Measurements from ENCODE around the gene SMIM5. TPM values are rescaled to one million over a fixed set of nuclear protein-coding genes. Genes with fewer than 3 reads are reported as not detected.

The SMIM5 gene
- total and polyA plus RNA-seq, 8 donors, result 0.55 to 15.3 (median 0.86) TPM

DNA sequence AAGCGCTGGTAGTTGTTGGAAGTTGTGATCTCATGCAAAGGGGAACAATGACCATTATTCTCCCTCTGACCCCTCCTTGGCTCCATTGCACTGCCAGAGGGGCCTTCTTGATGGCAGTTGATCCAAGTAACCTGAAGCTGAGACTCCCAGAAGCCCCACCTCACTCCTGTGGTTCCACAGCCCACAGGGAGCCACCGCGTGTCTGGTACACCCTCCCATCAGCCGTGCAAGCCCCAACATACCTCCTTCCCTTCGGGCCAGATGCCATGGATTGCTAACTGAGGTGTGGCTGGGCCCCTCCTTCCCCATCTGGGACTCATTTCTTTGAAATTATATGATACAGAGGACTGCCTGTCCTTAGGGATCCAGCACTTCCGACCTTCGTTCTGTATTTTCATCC is 51.7 kb downstream of the SMIM5 start:
- Histone ChIP-seq H3K27me3 (no peaks in the 10 kb centered on the region), H3K4me1 (peaks cover 0 to 24% (median 0%) of the 10 kb centered on the region in 3 donors), H3K4me3 (no peak overlapping the region), H3K36me3 (no peaks in the 10 kb centered on the region), H3K9me3 (no peaks in the 10 kb centered on the region), H3K27ac (peak overlapping the region in 2 of 4 donors; percentile 5 to 23)
- TF ChIP-seq, protein P1, sequence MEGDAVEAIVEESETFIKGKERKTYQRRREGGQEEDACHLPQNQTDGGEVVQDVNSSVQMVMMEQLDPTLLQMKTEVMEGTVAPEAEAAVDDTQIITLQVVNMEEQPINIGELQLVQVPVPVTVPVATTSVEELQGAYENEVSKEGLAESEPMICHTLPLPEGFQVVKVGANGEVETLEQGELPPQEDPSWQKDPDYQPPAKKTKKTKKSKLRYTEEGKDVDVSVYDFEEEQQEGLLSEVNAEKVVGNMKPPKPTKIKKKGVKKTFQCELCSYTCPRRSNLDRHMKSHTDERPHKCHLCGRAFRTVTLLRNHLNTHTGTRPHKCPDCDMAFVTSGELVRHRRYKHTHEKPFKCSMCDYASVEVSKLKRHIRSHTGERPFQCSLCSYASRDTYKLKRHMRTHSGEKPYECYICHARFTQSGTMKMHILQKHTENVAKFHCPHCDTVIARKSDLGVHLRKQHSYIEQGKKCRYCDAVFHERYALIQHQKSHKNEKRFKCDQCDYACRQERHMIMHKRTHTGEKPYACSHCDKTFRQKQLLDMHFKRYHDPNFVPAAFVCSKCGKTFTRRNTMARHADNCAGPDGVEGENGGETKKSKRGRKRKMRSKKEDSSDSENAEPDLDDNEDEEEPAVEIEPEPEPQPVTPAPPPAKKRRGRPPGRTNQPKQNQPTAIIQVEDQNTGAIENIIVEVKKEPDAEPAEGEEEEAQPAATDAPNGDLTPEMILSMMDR (IDR thresholded peaks at IDR 0.05), result no peak
- FAIRE-seq (no peak), DNase-seq (peak in 2 of 6 donors; percentile 12 to 34), ATAC-seq (peak in 3 of 4 donors; percentile 21 to 45 (median 38))
- intact Hi-C loops (cut with DNase I), result no loop called here
- 71 to 79% methylated on average over 7 of the region's 7 CpGs for WGBS, 2 donors

DNA sequence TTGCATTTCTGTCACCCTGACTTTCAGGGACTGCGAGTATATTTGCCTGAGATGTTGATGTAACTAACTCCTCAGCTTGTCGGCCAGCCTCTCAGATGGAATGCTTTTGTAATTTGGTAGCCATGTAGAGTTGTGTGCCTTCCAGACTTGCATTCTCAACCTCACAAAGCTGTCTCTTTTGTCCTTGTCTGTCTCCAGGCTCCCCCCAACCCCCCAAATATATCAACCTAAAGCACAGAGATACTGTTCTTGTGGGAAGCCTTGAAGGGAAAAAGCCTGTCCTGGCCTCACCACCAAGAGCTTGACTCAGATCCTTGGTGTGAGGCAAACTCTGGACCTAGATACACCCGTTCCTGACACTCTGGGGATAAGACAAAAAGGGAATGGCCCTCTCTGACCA is 52.3 kb downstream of the SMIM5 start:
- intact Hi-C loops (cut with DNase I), result no loop called here
- FAIRE-seq (no peak), DNase-seq (no peak), ATAC-seq (no peak)
- 67 to 75% methylated on average over 3 of the region's 3 CpGs for WGBS, 2 donors
- no peaks in the 10 kb centered on the region for H3K9me3 ChIP-seq
- no peaks in the 10 kb centered on the region for H3K36me3 ChIP-seq
- TF ChIP-seq, protein P1 (IDR thresholded peaks at IDR 0.05), result no peak
- no peak overlapping the region for H3K4me3 ChIP-seq
- H3K4me1 ChIP-seq, result peaks cover 0 to 26% (median 1%) of the 10 kb centered on the region in 3 donors
- no peaks in the 10 kb centered on the region for H3K27me3 ChIP-seq
- H3K27ac ChIP-seq, result no peak overlapping the region

DNA sequence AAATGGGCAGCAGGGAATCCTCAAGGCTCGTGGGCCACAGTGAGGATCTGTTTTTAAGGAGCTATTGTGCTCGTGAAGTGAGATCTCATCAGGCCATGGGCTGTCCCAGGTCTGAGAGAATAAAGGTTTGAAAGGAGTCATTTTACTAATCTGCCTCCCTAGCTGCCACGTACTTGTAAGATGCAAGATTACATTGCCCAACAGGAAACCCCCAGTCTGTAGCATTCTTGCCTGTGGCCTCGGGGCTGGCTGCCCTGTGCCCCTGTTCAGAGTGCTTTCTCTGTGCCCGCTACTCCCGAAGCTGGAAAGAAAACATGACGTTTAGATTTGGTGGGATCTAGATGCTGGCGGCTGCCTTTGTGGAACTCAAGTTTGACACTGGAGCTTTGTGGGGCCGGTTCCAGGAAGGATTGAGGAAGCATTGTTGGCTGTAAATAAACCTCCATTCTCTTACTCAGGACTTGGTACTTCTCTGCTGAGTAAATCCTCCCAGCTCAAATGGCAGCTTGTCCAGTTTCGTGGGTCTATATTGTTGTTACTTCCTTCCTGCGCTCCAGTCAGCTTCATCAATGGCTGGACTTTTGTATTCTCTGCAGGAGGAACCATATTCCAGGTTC is 55.1 kb downstream of the SMIM5 start:
- H3K4me1 ChIP-seq, result peaks cover 0 to 31% (median 8%) of the 10 kb centered on the region in 3 donors
- ATAC-seq, result no peak

DNA sequence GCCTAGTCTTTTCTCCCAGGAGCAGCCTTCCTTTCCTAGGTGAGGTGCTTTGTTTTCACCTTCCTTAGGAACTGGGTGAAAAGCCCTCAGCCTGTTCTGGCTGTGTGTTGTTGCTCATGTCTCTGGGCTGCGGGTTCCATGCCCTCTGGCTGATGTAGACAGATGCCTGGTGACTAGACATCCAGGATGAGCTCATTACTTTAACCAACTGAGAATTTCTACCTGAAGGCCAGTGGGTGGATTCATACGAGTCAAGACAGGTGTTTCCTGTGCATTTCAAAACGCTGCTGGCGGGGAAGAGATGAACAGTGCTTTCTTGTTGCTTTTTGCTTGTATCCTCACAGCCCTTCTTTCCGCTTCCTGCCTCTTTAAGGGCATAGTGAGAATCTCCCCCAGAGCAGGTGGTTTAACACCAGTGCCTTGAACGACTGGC is 56.2 kb downstream of the SMIM5 start:
- H3K27me3 ChIP-seq, result no peaks in the 10 kb centered on the region
- ATAC-seq, result no peak
- FAIRE-seq, result no peak
- H3K36me3 ChIP-seq, result peaks cover 0 to 3% (median 0%) of the 10 kb centered on the region in 3 donors
- intact Hi-C loops (cut with DNase I), result no loop called here
- H3K4me3 ChIP-seq, result no peak overlapping the region
- H3K9me3 ChIP-seq, result no peaks in the 10 kb centered on the region
- 79 to 80% methylated on average over 6 of the region's 6 CpGs for WGBS, 2 donors
- TF ChIP-seq, protein P1 (IDR thresholded peaks at IDR 0.05), result no peak
- peaks cover 0 to 25% (median 8%) of the 10 kb centered on the region in 3 donors for H3K4me1 ChIP-seq
- peak overlapping the region in 2 of 4 donors; percentile 27 to 34 for H3K27ac ChIP-seq
- DNase-seq, result peak in 2 of 6 donors; percentile 5 to 12

More for the DNA sequence above, 55.1 kb downstream of the SMIM5 start:
- DNase-seq (peak in 2 of 6 donors; percentile 11 to 40), FAIRE-seq (no peak)
- H3K4me3 ChIP-seq, result no peak overlapping the region
- intact Hi-C loops (cut with DNase I), result no loop called here
- no peaks in the 10 kb centered on the region for H3K9me3 ChIP-seq
- WGBS, 2 donors, result 79 to 84% methylated on average over 11 of the region's 11 CpGs
- peak overlapping the region in 2 of 4 donors; percentile 27 to 34 for H3K27ac ChIP-seq
- TF ChIP-seq, protein P1 (IDR thresholded peaks at IDR 0.05), result no peak
- no peaks in the 10 kb centered on the region for H3K27me3 ChIP-seq
- no peaks in the 10 kb centered on the region for H3K36me3 ChIP-seq

Other genes with a start within 250 kb of the SMIM5 start
- gene GRB2, start 227.8 kb upstream of the SMIM5 start, total RNA-seq, result 10 to 100 TPM; 25.2 to 64.7 (median 36.5) TPM
- gene GRB2, start 227.8 kb upstream of the SMIM5 start, polyA plus RNA-seq, result 10 to 100 TPM; 18.5 to 24.4 TPM
- gene TMEM94, start 176.8 kb upstream of the SMIM5 start, total RNA-seq, result 10 to 100 TPM; 29.9 to 53.3 (median 34.9) TPM
- 10 to 100 TPM; 55.4 to 64.9 TPM for gene TMEM94, start 176.8 kb upstream of the SMIM5 start, polyA plus RNA-seq
- 10 to 100 TPM; 12.2 to 20.7 (median 13.2) TPM for gene CASKIN2, start 117.9 kb upstream of the SMIM5 start, total RNA-seq
- 10 to 100 TPM; 12.1 to 14.7 TPM for gene CASKIN2, start 117.9 kb upstream of the SMIM5 start, polyA plus RNA-seq
- gene TSEN54, start 116.9 kb upstream of the SMIM5 start, total RNA-seq, result 10 to 100 TPM; 14.9 to 20.0 (median 19.1) TPM
- gene TSEN54, start 116.9 kb upstream of the SMIM5 start, polyA plus RNA-seq, result 100 to 1,000 TPM in 1 of 2 donors, 10 to 100 TPM in 1; 55.1 to 105 TPM
- 100 to 1,000 TPM in 3 of 6 donors, 10 to 100 TPM in 3; 87.8 to 130 (median 101) TPM for gene LLGL2, start 107.7 kb upstream of the SMIM5 start, total RNA-seq
- 100 to 1,000 TPM; 286 to 296 TPM for gene LLGL2, start 107.7 kb upstream of the SMIM5 start, polyA plus RNA-seq
- 10 to 100 TPM; 25.9 to 82.0 (median 38.6) TPM for gene MYO15B, start 45.6 kb upstream of the SMIM5 start, total RNA-seq
- 100 to 1,000 TPM; 307 to 325 TPM for gene MYO15B, start 45.6 kb upstream of the SMIM5 start, polyA plus RNA-seq
- gene RECQL5, start 33.7 kb downstream of the SMIM5 start, total RNA-seq, result 10 to 100 TPM in 4 of 6 donors, 1 to 10 TPM in 2; 8.7 to 29.4 (median 12.8) TPM
- 10 to 100 TPM; 54.3 to 65.2 TPM for gene RECQL5, start 33.7 kb downstream of the SMIM5 start, polyA plus RNA-seq
- 10 to 100 TPM; 22.4 to 45.3 (median 37.0) TPM for gene SAP30BP, start 33.9 kb downstream of the SMIM5 start, total RNA-seq
- 100 to 1,000 TPM in 1 of 2 donors, 10 to 100 TPM in 1; 81.8 to 106 TPM for gene SAP30BP, start 33.9 kb downstream of the SMIM5 start, polyA plus RNA-seq
- 10 to 100 TPM; 16.4 to 50.5 (median 20.3) TPM for gene ITGB4, start 88.0 kb downstream of the SMIM5 start, total RNA-seq
- gene ITGB4, start 88.0 kb downstream of the SMIM5 start, polyA plus RNA-seq, result 10 to 100 TPM; 23.0 to 25.2 TPM
- 10 to 100 TPM; 18.0 to 23.2 (median 19.6) TPM for gene GALK1, start 131.8 kb downstream of the SMIM5 start, total RNA-seq
- gene GALK1, start 131.8 kb downstream of the SMIM5 start, polyA plus RNA-seq, result 10 to 100 TPM; 25.5 to 29.8 TPM
- gene UNK, start 151.4 kb downstream of the SMIM5 start, total RNA-seq, result 10 to 100 TPM; 12.8 to 18.0 (median 14.0) TPM
- 10 to 100 TPM; 28.7 to 28.9 TPM for gene UNK, start 151.4 kb downstream of the SMIM5 start, polyA plus RNA-seq
- 10 to 100 TPM in 3 of 6 donors, 1 to 10 TPM in 3; 4.7 to 23.6 (median 10.0) TPM for gene UNC13D, start 211.0 kb downstream of the SMIM5 start, total RNA-seq
- gene UNC13D, start 211.0 kb downstream of the SMIM5 start, polyA plus RNA-seq, result 10 to 100 TPM; 17.9 to 29.0 TPM
- gene WBP2, start 221.9 kb downstream of the SMIM5 start, total RNA-seq, result 10 to 100 TPM; 56.0 to 83.5 (median 62.9) TPM
- 100 to 1,000 TPM in 1 of 2 donors, 10 to 100 TPM in 1; 95.0 to 106 TPM for gene WBP2, start 221.9 kb downstream of the SMIM5 start, polyA plus RNA-seq
- 10 to 100 TPM in 4 of 6 donors, 1 to 10 TPM in 2; 4.2 to 58.2 (median 17.6) TPM for gene TRIM47, start 245.1 kb downstream of the SMIM5 start, total RNA-seq
- 10 to 100 TPM; 34.1 to 35.9 TPM for gene TRIM47, start 245.1 kb downstream of the SMIM5 start, polyA plus RNA-seq

Measured in pancreas (tissue), 10 donors.